Mucosa of stomach (tissue), 1 donor: ENCODE results near the gene SPECC1.
"Not testable (repeated sequence)": the region's sequence is repeated elsewhere in the genome, so short reads cannot be mapped to it uniquely, and the experiment has no call there.

Experiments
- H3K27me3 ChIP-seq: one replicate; pipeline ENCODE4 v1.7.0; 2013; ENCODE audit warnings: mild to moderate bottlenecking, low read length; ENCODE audit not compliant: control insufficient read depth, insufficient read depth
- H3K36me3 ChIP-seq: one replicate; pipeline ENCODE4 v1.7.0; 2013; ENCODE audit warnings: low read length; ENCODE audit not compliant: control insufficient read depth, insufficient read depth
- H3K4me1 ChIP-seq: one replicate; pipeline ENCODE4 v1.7.0; 2013; ENCODE audit warnings: mild to moderate bottlenecking, low read length; ENCODE audit not compliant: control insufficient read depth, insufficient read depth
- H3K4me3 ChIP-seq: one replicate; pipeline ENCODE4 v1.7.0; 2013; ENCODE audit warnings: low read length
- H3K9ac ChIP-seq: one replicate; pipeline ENCODE4 v1.7.0; 2013; ENCODE audit warnings: mild to moderate bottlenecking, low read length, moderate library complexity
- H3K9me3 ChIP-seq: one replicate; pipeline ENCODE4 v1.7.0; 2013; ENCODE audit warnings: mild to moderate bottlenecking, low read length, moderate library complexity; ENCODE audit not compliant: control insufficient read depth
- donor health status: Pancreatic carcinoma.

SPECC1 gene

DNA sequence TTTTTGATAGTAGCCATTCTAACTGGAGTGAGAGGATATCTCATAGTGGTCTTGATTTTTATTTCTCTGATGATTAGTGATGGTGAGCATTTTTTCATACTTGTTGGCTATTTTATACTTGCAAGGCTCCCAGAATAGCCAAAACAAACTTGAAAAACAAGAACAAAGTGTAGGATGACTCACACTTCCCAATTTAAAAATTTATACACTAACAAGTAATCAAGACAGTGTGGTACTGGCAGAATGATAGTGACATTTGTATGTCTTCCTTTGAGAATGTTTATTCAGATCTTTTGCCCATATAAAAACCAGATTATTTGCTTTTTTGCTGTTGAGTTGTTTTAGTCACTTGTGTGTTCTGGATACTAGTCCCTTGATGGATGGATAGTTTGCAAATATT is 17.8 kb downstream of the SPECC1 start:
- Histone ChIP-seq H3K9me3 (no peaks in the 10 kb centered on the region), H3K4me3 (no peak overlapping the region), H3K36me3 (no peaks in the 10 kb centered on the region), H3K9ac (no peak overlapping the region), H3K27me3 (peaks cover 4% of the 10 kb centered on the region), H3K4me1 (no peaks in the 10 kb centered on the region)

DNA sequence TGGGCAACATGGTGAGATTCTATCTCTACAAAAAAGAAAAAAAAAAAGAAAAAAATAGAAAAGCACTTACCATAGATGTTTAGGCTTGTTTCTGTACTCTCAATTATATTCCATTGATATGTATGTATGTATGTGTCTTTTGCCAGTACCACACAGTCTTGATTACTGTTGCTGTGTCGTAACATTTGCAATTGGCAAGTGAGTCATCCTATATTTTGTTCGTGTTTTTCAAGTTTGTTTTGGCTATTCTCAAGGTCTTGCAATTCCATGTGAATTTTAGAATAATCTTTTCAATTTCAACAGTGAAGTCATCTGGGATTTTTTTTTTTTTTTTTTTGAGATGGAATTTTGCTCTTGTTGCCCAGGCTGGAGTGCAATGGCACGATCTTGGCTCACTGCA is 19.3 kb downstream of the SPECC1 start:
- Histone ChIP-seq H3K4me1 (no peaks in the 10 kb centered on the region), H3K9ac (no peak overlapping the region), H3K9me3 (no peaks in the 10 kb centered on the region), H3K27me3 (peaks cover 4% of the 10 kb centered on the region), H3K36me3 (no peaks in the 10 kb centered on the region), H3K4me3 (no peak overlapping the region)

DNA sequence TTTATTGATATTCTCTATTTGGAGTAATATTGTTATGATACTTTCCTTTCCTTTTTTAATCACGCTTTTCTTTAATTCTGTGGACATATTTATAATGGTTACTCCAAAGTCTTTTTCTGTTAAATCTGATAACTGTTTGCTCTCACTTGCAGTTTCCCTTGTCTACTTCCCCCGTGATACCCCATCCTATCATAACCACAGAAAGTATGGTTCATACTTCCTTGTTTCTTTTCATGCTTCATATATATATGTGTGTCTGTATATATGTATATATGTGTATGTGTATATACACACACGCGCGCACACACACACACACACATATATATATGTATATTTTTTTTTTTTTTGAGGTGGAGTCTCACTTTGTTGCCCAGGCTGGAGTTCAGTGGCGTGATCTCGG is 23.5 kb downstream of the SPECC1 start:
- Histone ChIP-seq H3K27me3 (no peaks in the 10 kb centered on the region), H3K36me3 (no peaks in the 10 kb centered on the region), H3K9me3 (no peaks in the 10 kb centered on the region), H3K4me1 (no peaks in the 10 kb centered on the region), H3K4me3 (no peak overlapping the region), H3K9ac (no peak overlapping the region)

DNA sequence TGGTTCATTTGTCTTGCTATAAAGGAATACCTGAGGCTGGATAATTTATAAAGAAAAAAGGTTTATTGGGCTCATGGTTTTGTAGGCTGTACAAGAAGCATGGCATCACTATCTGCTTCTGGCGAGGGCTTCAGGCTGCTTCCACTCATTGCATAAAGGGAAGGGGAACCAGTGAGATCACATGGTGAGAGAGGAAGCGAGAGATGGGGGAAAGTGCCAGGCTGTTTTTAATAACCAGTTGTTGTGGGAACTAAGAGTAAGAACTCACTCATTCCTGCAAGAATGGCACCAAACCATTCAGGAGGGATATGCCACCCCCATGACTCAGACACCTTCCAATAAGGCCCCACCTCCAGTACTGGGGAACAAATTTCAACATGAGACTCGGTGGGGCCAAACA is 24.3 kb downstream of the SPECC1 start:
- Histone ChIP-seq H3K4me3 (no peak overlapping the region), H3K36me3 (no peaks in the 10 kb centered on the region), H3K4me1 (no peaks in the 10 kb centered on the region), H3K9me3 (no peaks in the 10 kb centered on the region), H3K9ac (no peak overlapping the region), H3K27me3 (no peaks in the 10 kb centered on the region)

DNA sequence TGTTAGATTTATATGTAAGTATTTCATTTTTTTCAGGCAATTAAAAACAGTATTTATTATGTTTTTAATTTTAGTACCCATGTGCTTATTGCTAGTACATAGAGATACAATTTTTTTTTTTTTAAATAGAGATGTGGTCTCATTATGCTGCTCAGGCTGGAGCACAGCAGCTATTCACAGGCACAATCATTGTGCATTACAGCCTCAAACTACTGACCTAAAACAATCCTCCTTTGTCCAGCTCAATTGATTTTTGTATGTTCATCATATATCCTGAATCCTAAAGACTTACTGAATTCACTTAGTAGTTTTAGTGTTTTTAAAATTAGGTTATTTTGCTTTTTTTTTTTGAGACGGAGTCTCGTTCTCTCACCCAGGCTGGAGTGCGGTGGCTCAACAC is 26.3 kb downstream of the SPECC1 start:
- Histone ChIP-seq H3K27me3 (no peaks in the 10 kb centered on the region), H3K4me3 (no peak overlapping the region), H3K4me1 (no peaks in the 10 kb centered on the region), H3K36me3 (no peaks in the 10 kb centered on the region), H3K9me3 (no peaks in the 10 kb centered on the region), H3K9ac (no peak overlapping the region)

DNA sequence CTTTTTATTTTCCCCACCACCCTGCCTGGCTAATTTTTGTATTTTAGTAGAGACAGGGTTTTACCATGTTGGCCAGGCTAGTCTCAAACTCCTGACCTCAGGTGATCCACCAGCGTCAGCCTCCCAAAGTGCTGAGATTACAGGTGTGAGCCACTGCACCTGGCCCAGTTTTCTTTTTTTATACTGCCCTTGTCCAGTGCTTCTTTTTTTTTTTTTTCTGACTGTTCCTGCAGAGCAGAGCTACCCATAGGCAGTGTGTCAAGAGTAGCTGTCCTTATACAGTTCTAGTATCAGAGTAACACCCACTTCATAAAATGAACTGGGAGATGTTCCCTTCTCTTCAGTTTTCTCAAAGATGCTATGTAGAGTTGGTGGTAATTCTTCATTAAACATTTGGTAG is 28.1 kb downstream of the SPECC1 start:
- H3K27me3 ChIP-seq, H3K9ac ChIP-seq, H3K36me3 ChIP-seq, H3K4me3 ChIP-seq, H3K9me3 ChIP-seq, H3K4me1 ChIP-seq: not testable (repeated sequence)

DNA sequence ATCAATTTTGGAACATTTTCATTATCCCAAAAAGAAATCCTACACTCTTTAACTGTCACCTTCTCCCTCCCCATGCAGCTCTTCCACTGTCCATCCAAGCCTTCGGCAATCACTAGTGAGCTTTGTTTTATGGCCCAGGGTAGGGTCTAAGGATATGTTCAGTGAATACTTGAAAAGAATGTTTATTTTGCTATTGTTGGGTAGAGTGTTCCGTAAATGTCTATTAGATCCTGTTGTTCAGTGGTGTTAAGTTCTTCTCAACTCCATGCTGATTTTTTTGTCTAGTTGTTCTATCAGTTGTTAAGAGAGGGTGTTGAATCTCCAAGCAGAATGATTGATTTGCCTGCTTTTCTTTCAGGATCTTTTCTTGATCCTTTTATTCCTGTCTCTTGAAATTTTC is 29.9 kb downstream of the SPECC1 start:
- Histone ChIP-seq H3K4me3 (no peak overlapping the region), H3K9ac (no peak overlapping the region), H3K9me3 (no peaks in the 10 kb centered on the region), H3K36me3 (no peaks in the 10 kb centered on the region), H3K4me1 (no peaks in the 10 kb centered on the region), H3K27me3 (no peaks in the 10 kb centered on the region)

DNA sequence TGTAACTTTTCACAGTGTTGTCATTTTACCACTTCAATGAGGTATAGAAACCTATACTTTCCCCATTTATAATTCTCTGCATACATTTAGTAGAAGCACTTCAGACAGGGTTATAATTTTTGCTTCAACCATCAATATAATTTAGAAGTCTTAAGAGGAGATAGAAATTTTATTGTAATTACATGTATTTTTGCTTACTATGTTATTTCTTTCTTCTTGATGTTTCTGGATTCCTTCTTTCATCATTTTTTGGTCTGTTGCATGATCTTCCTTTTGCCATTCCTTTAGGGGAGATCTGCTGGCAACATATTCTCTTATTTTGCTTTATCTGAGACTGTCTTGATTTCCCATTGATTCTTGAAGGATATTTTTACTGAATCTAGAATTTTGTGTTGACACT is 31.1 kb downstream of the SPECC1 start:
- Histone ChIP-seq H3K36me3 (no peaks in the 10 kb centered on the region), H3K4me1 (no peaks in the 10 kb centered on the region), H3K9me3 (no peaks in the 10 kb centered on the region), H3K27me3 (no peaks in the 10 kb centered on the region), H3K4me3 (no peak overlapping the region), H3K9ac (no peak overlapping the region)

DNA sequence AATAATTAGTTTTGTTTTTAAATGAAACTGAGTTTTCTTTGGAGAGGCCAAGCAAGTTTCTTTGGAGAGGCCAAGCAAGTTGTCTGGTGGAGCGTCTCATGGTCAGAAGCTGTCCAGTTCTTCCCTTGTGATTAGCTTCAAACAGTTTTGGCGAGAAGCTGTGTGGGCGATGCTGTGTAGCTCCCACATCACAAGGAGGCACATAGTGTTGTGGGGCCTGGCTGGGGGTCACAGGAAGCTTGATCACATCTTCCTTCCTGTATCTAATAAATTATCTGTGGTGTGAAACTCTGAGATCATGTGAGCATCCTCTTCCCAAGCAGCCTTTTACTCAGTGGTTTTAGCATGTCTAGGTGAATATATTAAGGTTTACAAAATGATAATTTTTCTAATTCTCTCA is 33.9 kb downstream of the SPECC1 start:
- H3K9ac ChIP-seq: no peak overlapping the region

DNA sequence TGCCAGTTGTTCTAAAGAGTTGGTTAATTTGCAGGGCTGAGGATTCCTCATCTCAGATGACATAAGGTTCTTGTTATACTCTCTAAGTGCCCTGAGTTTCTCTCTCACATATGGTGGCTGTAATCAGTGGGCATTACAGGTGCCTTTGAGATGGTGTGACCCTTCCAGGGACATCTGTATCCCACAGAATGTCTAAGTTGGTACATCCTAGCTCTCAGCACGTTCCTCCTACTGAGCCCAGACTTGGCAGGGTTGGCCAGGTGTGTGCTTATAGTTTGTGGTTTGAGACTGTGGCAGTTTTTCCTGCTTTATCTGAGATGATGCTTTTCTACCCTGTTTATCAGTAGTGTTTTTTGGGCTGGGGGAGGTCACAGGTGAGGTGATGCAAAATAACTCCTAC is 36.3 kb downstream of the SPECC1 start:
- Histone ChIP-seq H3K4me3 (no peak overlapping the region), H3K36me3 (no peaks in the 10 kb centered on the region), H3K27me3 (no peaks in the 10 kb centered on the region), H3K4me1 (no peaks in the 10 kb centered on the region), H3K9ac (no peak overlapping the region), H3K9me3 (no peaks in the 10 kb centered on the region)

More for the DNA sequence above, 33.9 kb downstream of the SPECC1 start:
- H3K4me3 ChIP-seq: no peak overlapping the region
- H3K27me3 ChIP-seq: no peaks in the 10 kb centered on the region
- H3K36me3 ChIP-seq: no peaks in the 10 kb centered on the region
- H3K4me1 ChIP-seq: no peaks in the 10 kb centered on the region
- no peaks in the 10 kb centered on the region for H3K9me3 ChIP-seq

DNA sequence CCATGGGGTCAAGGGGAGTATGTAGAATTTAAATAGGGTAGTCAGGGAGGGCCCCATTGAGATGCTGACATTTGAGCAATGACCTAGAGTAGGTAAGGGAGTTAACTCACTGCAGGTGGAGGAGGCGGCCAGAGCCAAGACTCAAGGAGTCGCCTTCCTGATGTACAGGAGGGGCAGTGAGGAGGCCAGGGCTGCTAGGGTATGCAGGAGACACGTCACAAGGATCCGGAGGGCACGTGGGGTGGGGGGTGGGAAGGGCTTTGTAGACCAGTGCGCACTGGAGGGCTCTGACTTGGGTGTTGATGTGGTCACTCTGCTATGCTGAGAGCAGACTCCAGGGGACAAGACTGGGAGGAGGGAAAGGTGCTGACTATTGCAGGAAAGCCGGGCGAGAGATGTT is 37.5 kb downstream of the SPECC1 start:
- no peak overlapping the region for H3K9ac ChIP-seq
- no peaks in the 10 kb centered on the region for H3K9me3 ChIP-seq
- no peak overlapping the region for H3K4me3 ChIP-seq
- no peaks in the 10 kb centered on the region for H3K4me1 ChIP-seq
- no peaks in the 10 kb centered on the region for H3K27me3 ChIP-seq
- H3K36me3 ChIP-seq: no peaks in the 10 kb centered on the region

DNA sequence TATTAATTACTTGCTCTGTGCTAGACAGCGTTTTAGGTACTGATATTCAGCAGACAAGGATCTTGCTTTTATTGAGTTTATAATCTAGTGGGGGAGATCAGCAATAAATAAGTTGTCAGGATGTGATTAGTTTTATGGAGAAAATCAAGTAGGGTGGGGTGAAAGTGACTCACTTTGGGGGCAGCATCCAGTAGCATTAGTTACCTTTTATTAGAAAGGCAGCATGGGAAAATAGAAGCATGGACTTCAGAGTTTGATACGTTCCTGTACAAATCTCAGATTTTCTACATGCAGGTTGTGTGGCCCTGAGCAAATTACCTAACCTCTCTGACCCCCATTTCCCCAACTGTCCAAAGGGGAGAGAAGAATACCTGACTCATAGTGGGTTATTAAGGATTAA is 42.5 kb downstream of the SPECC1 start:
- Histone ChIP-seq H3K4me1 (no peaks in the 10 kb centered on the region), H3K9ac (no peak overlapping the region), H3K9me3 (no peaks in the 10 kb centered on the region), H3K36me3 (no peaks in the 10 kb centered on the region), H3K4me3 (no peak overlapping the region), H3K27me3 (no peaks in the 10 kb centered on the region)

DNA sequence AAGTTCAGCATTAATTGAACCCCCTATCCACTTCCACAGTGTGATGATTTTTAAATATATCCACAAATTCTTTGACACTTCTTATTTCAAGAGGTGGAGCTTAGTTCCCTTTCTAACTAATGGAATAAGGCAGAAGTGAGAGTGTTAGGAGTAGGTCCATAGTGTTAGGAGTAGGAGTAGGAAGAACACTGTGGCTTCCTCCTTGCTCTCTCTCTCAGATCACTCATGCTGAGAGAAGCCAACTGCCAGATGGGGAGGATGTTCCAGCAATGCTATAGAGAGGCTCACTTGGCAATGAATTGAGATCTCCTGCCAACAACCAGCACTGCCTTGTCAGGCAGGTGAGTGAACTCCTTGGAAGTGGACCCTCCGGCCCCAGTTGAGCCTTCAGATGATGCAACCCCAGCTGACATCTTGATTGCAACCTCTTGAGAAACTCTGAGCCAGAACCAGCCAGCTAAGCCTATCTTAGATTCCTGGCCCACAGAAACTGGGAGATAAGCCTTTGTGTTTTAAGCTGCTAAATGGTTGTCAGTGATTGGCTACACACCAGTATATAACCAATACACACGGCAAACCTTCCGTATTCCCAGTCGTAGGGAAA is 44.3 kb downstream of the SPECC1 start:
- no peaks in the 10 kb centered on the region for H3K4me1 ChIP-seq
- H3K36me3 ChIP-seq: no peaks in the 10 kb centered on the region
- H3K9me3 ChIP-seq: no peaks in the 10 kb centered on the region
- H3K4me3 ChIP-seq: no peak overlapping the region
- no peaks in the 10 kb centered on the region for H3K27me3 ChIP-seq
- no peak overlapping the region for H3K9ac ChIP-seq
